Panc1 (cell line): ENCODE results near the gene PGM2. TPM values are rescaled to one million over a fixed set of nuclear protein-coding genes. Genes with fewer than 3 reads are reported as not detected.
"Not testable (repeated sequence)": the region's sequence is repeated elsewhere in the genome, so short reads cannot be mapped to it uniquely, and the experiment has no call there.

Experiments
- ATAC-seq: fragments of 200-7000 bp; cut with Tn5 transposase; 2 replicates; pipeline ENCODE4 v1.9.1; 2020; ENCODE audit warnings: mild to moderate bottlenecking, moderate library complexity
- BruUV-seq: library from RNA; stranded (reverse); fragments of 400-500 nt; replicated peaks from 2 replicates; lab custom pipeline; 2021; lab: Mats Ljungman, UMichigan
- CTCF ChIA-PET: fragments of 300-600 bp; sonication (Branson Sonifier 250); formaldehyde crosslinking; loops from one replicate; lab custom pipeline; 2022; ENCODE audit warnings: antibody characterized with exemption; lab: Charles Lee
- POLR2A ChIA-PET: fragments of 300-600 bp; sonication (Branson Sonifier 250); formaldehyde crosslinking; loops from one replicate; lab custom pipeline; 2022; ENCODE audit warnings: antibody characterized with exemption; lab: Charles Lee
- DNase-seq: peaks from one replicate; pipeline ENCODE4 v3.0.0-alpha.2; 2010; ENCODE audit warnings: low read depth, low spot score
- H3K27ac ChIP-seq: 2 replicates; pipeline ENCODE4 v1.5.1; 2011; ENCODE audit warnings: mild to moderate bottlenecking, low read length, inconsistent platforms
- H3K27me3 ChIP-seq: fragments of 200-500 bp; sonication (Bioruptor generic); 2 replicates; pipeline ENCODE4 v1.6.0; 2014; ENCODE audit warnings: low read length, inconsistent platforms; ENCODE audit not compliant: control insufficient read depth, insufficient read depth
- H3K36me3 ChIP-seq: fragments of 200-500 bp; sonication (Bioruptor generic); 2 replicates; pipeline ENCODE4 v1.5.1; 2014; ENCODE audit warnings: inconsistent platforms, mild to moderate bottlenecking, low read length, moderate library complexity; ENCODE audit not compliant: control insufficient read depth, insufficient read depth
- H3K4me1 ChIP-seq: 2 replicates; pipeline ENCODE4 v1.5.1; 2011; ENCODE audit warnings: inconsistent platforms, mild to moderate bottlenecking, low read length, moderate library complexity; ENCODE audit not compliant: control insufficient read depth, insufficient read depth
- H3K4me3 ChIP-seq, 2 experiments: 2 replicates each; pipeline ENCODE4 v1.5.1; 2011 to 2012; ENCODE audit warnings: low read depth in 2 of 2, low read length in 2 of 2, mild to moderate bottlenecking in 2 of 2, inconsistent platforms in 1 of 2, moderate library complexity in 1 of 2
- H3K9me3 ChIP-seq: fragments of 200-500 bp; sonication (Bioruptor generic); 2 replicates; pipeline ENCODE4 v1.5.1; 2014; ENCODE audit warnings: low read depth, mild to moderate bottlenecking, inconsistent platforms, low read length, moderate library complexity; ENCODE audit not compliant: control insufficient read depth, insufficient read depth
- POLR2AphosphoS5 ChIP-seq: IDR thresholded peaks from 2 replicates; pipeline ENCODE4 v1.6.1; 2012; ENCODE audit warnings: mild to moderate bottlenecking, low read depth, low read length, moderate library complexity
- REST ChIP-seq, 2 experiments: IDR thresholded peaks; 2 replicates each; pipeline ENCODE4 v1.6.1; 2011 to 2012; ENCODE audit warnings: low read depth in 2 of 2, control low read depth in 1 of 2, low read length in 1 of 2, mild to moderate bottlenecking in 1 of 2, moderate library complexity in 1 of 2; ENCODE audit not compliant: insufficient read depth in 1 of 2
- SIN3A ChIP-seq: IDR thresholded peaks from 2 replicates; pipeline ENCODE4 v1.6.1; 2012; ENCODE audit warnings: low read depth, mild to moderate bottlenecking, low read length, moderate library complexity, borderline replicate concordance; ENCODE audit not compliant: insufficient read depth
- TCF7L2 ChIP-seq: IDR thresholded peaks from 2 replicates; pipeline ENCODE4 v1.6.1; 2011; ENCODE audit warnings: mild to moderate bottlenecking, low read depth, low read length, inconsistent platforms
- in situ Hi-C: cut with HindIII; loops from 2 replicates; pipeline ENCODE4 v1.10.0; 2016; ENCODE audit warnings: low sequenced_read_pairs, low pct_unique_long_range_greater_than_20kb
- intact Hi-C: fragments of 100-400 bp; cut with micrococcal nuclease; formaldehyde crosslinking; loops from one replicate; pipeline ENCODE4 v1.10.0; 2022; ENCODE audit not compliant: unreplicated experiment
- total RNA-seq: library from RNA; stranded (reverse); gene quantifications from one replicate; pipeline ENCODE4 v1.2.1, GENCODE V29; 2021; ENCODE audit not compliant: unreplicated experiment
- TF ChIP-seq, protein P1 (sequence below): fragments of 450-650 bp; IDR thresholded peaks from 2 replicates; pipeline ENCODE4 v1.5.1; 2017; ENCODE audit warnings: mild to moderate bottlenecking

PGM2 gene
- total RNA-seq, 1 experiment from 2014 or later, result 15.4 TPM

DNA sequence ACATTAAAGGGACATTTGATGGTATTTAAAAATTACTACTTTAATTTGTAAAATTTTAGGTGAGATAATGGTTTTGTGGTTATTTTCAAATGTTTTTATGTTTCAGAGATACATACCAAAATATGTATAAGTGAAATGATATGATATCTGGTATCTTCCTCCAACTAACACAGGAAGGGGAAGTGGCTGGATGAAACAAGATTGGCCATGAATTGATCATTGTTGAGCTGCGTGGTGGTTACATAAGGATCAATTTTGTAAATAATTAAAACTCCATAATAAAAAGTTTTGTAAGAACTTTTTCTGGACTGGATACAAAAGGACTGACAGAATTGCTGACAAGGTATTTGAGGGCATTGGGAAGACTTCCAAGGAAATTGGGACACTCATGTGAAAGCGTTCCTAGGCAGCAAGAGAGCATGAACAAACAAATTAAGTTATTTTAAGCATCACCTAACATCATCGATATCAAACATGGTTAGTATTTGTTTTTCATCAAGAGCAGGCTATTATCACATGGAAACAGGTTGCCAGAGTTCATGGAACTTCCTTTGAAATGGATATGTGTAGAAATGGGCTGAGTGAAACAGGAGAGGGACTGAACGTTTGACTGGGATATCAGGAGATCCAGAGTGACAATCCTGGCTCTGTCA lies 4.4 kb upstream of the PGM2 start:
- ChIA-PET CTCF (no interaction called here), POLR2A (no interaction called here)
- Histone ChIP-seq H3K36me3 (no peaks in the 10 kb centered on the region), H3K27ac (no peak overlapping the region), H3K4me3 (no peak overlapping the region), H3K27me3 (no peaks in the 10 kb centered on the region), H3K4me1 (no peaks in the 10 kb centered on the region), H3K9me3 (no peaks in the 10 kb centered on the region)
- ATAC-seq (no peak), DNase-seq (no peak)
- TF ChIP-seq SIN3A (no peak), TCF7L2 (no peak), REST (IDR thresholded peaks at IDR 0.05; ENCODE audit: insufficient read depth in 1 of 2, low read depth in 2 of 2, low read length in 1 of 2) (no peak), POLR2AphosphoS5 (no peak)
- TF ChIP-seq, protein P1, sequence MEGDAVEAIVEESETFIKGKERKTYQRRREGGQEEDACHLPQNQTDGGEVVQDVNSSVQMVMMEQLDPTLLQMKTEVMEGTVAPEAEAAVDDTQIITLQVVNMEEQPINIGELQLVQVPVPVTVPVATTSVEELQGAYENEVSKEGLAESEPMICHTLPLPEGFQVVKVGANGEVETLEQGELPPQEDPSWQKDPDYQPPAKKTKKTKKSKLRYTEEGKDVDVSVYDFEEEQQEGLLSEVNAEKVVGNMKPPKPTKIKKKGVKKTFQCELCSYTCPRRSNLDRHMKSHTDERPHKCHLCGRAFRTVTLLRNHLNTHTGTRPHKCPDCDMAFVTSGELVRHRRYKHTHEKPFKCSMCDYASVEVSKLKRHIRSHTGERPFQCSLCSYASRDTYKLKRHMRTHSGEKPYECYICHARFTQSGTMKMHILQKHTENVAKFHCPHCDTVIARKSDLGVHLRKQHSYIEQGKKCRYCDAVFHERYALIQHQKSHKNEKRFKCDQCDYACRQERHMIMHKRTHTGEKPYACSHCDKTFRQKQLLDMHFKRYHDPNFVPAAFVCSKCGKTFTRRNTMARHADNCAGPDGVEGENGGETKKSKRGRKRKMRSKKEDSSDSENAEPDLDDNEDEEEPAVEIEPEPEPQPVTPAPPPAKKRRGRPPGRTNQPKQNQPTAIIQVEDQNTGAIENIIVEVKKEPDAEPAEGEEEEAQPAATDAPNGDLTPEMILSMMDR, result no peak
- intact Hi-C loops, result no loop called here
- no TSS peak for BruUV-seq
- in situ Hi-C loops, result no loop called here

DNA sequence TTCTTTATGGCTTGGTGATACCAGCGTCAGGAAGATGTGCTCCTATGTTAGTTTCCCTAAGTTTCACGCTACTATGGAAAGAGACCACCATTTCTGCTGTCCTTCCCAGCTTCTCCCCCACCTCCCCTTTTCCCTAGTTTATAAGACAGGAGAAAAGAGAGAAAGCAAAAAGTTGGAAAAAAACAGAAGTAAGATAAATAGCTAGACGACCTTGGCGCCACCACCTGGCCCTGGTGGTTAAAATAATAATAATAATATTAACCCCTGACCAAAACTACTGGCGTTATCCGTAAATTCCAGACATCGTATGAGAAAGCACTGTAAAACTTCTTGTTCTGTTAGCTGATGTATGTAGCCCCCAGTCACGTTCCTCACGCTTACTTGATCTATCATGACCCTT lies 985 bp upstream of the PGM2 start:
- in situ Hi-C loops, H3K4me1 ChIP-seq, intact Hi-C loops, H3K36me3 ChIP-seq, POLR2A ChIA-PET, H3K27ac ChIP-seq, H3K27me3 ChIP-seq, DNase-seq, BruUV-seq, ATAC-seq, H3K9me3 ChIP-seq: not testable (repeated sequence)
- TF ChIP-seq, protein P1, result peak; percentile 18; the same call in 1 of the 2 replicates
- H3K4me3 ChIP-seq, result peak overlapping the region; percentile 72 to 73
- CTCF ChIA-PET, result interaction anchor here (0.6 to 0.8 kb wide), 2 partner anchors 12 to 91 kb away, joined by 3 read pairs; no protein-coding TSS in a partner anchor
